Measurements from ENCODE around the gene DCAF10.
A peak's percentile ranks its signal among the peaks of the same experiment; 100 is the strongest.
"Not testable (repeated sequence)": the region's sequence is repeated elsewhere in the genome, so short reads cannot be mapped to it uniquely, and the experiment has no call there.

Gene DCAF10

GRCh38 chr9:37903647-37904444 lies 103.2 kb downstream of the DCAF10 start, which contains the start of gene SLC25A51:
Gene SLC25A51 (minus strand): TSS chr9:37904127. CDS start chr9:37888550, 15,577 bp downstream.
- no peaks in the 10 kb centered on the region for H3K27me3 ChIP-seq (replicated peaks; ENCODE audit: control insufficient read depth, insufficient read depth, low read length)
- H3K9me3 ChIP-seq (ENCODE audit: control insufficient read depth, low read length) = no peaks in the 10 kb centered on the region
- peak within 1 kb of the TSS; percentile 99 for H3K9ac ChIP-seq (ENCODE audit: low read length)
- H3K4me1 ChIP-seq (ENCODE audit: control insufficient read depth, insufficient read depth, low read length) = peaks cover 41% of the 10 kb centered on the region
- H3K4me3 ChIP-seq (ENCODE audit: low read length) = peak within 1 kb of the TSS; percentile 100
- DNase-seq (ENCODE audit: low read depth) = peak; percentile 95
- H3K36me3 ChIP-seq (ENCODE audit: control insufficient read depth, insufficient read depth, low read length, severe bottlenecking) = peaks cover 14% of the 10 kb centered on the region

GRCh38 chr9:37904445-37905130 lies 104.0 kb downstream of the DCAF10 start:
- Histone ChIP-seq H3K4me1 (ENCODE audit: control insufficient read depth, insufficient read depth, low read length) (peaks cover 37% of the 10 kb centered on the region), H3K9me3 (ENCODE audit: control insufficient read depth, low read length) (no peaks in the 10 kb centered on the region), H3K36me3 (ENCODE audit: control insufficient read depth, insufficient read depth, low read length, severe bottlenecking) (peaks cover 12% of the 10 kb centered on the region), H3K4me3 (ENCODE audit: low read length) (peak overlapping the region; percentile 100), H3K9ac (ENCODE audit: low read length) (peak overlapping the region; percentile 99), H3K27me3 (replicated peaks; ENCODE audit: control insufficient read depth, insufficient read depth, low read length) (no peaks in the 10 kb centered on the region)
- DNase-seq (ENCODE audit: low read depth) = no peak

GRCh38 chr9:37905131-37905505 lies 104.5 kb downstream of the DCAF10 start:
- no peak for DNase-seq (ENCODE audit: low read depth)
- peaks cover 7% of the 10 kb centered on the region for H3K36me3 ChIP-seq (ENCODE audit: control insufficient read depth, insufficient read depth, low read length, severe bottlenecking)
- peak overlapping the region; percentile 100 for H3K4me3 ChIP-seq (ENCODE audit: low read length)
- no peaks in the 10 kb centered on the region for H3K9me3 ChIP-seq (ENCODE audit: control insufficient read depth, low read length)
- H3K27me3 ChIP-seq (replicated peaks; ENCODE audit: control insufficient read depth, insufficient read depth, low read length) = no peaks in the 10 kb centered on the region
- peak overlapping the region; percentile 99 for H3K9ac ChIP-seq (ENCODE audit: low read length)
- peaks cover 37% of the 10 kb centered on the region for H3K4me1 ChIP-seq (ENCODE audit: control insufficient read depth, insufficient read depth, low read length)

- Histone ChIP-seq H3K4me1 (ENCODE audit: control insufficient read depth, insufficient read depth, low read length) (peaks cover 35% of the 10 kb centered on the region), H3K36me3 (ENCODE audit: control insufficient read depth, insufficient read depth, low read length, severe bottlenecking) (no peaks in the 10 kb centered on the region), H3K27me3 (replicated peaks; ENCODE audit: control insufficient read depth, insufficient read depth, low read length) (no peaks in the 10 kb centered on the region), H3K9me3 (ENCODE audit: control insufficient read depth, low read length) (no peaks in the 10 kb centered on the region), H3K4me3 (ENCODE audit: low read length) (no peak overlapping the region), H3K9ac (ENCODE audit: low read length) (no peak overlapping the region)
- no peak for DNase-seq (ENCODE audit: low read depth)
Observed at GRCh38 chr9:37905776-37906175, 105.2 kb downstream of the DCAF10 start.

GRCh38 chr9:37906312-37907239 lies 106.0 kb downstream of the DCAF10 start:
- Histone ChIP-seq H3K36me3 (ENCODE audit: control insufficient read depth, insufficient read depth, low read length, severe bottlenecking) (no peaks in the 10 kb centered on the region), H3K9ac (ENCODE audit: low read length) (no peak overlapping the region), H3K9me3 (ENCODE audit: control insufficient read depth, low read length) (no peaks in the 10 kb centered on the region), H3K4me1 (ENCODE audit: control insufficient read depth, insufficient read depth, low read length) (peaks cover 32% of the 10 kb centered on the region), H3K27me3 (replicated peaks; ENCODE audit: control insufficient read depth, insufficient read depth, low read length) (no peaks in the 10 kb centered on the region), H3K4me3 (ENCODE audit: low read length) (no peak overlapping the region)
- DNase-seq (ENCODE audit: low read depth) = no peak

GRCh38 chr9:37908283-37908682 lies 107.7 kb downstream of the DCAF10 start:
- Histone ChIP-seq H3K9me3 (ENCODE audit: control insufficient read depth, low read length) (no peaks in the 10 kb centered on the region), H3K4me3 (ENCODE audit: low read length) (no peak overlapping the region), H3K27me3 (replicated peaks; ENCODE audit: control insufficient read depth, insufficient read depth, low read length) (no peaks in the 10 kb centered on the region), H3K9ac (ENCODE audit: low read length) (no peak overlapping the region), H3K36me3 (ENCODE audit: control insufficient read depth, insufficient read depth, low read length, severe bottlenecking) (no peaks in the 10 kb centered on the region), H3K4me1 (ENCODE audit: control insufficient read depth, insufficient read depth, low read length) (peaks cover 20% of the 10 kb centered on the region)
- no peak for DNase-seq (ENCODE audit: low read depth)

- Histone ChIP-seq H3K27me3 (replicated peaks; ENCODE audit: control insufficient read depth, insufficient read depth, low read length) (no peaks in the 10 kb centered on the region), H3K9me3 (ENCODE audit: control insufficient read depth, low read length) (no peaks in the 10 kb centered on the region), H3K4me3 (ENCODE audit: low read length) (no peak overlapping the region), H3K4me1 (ENCODE audit: control insufficient read depth, insufficient read depth, low read length) (peaks cover 20% of the 10 kb centered on the region), H3K36me3 (ENCODE audit: control insufficient read depth, insufficient read depth, low read length, severe bottlenecking) (no peaks in the 10 kb centered on the region), H3K9ac (ENCODE audit: low read length) (no peak overlapping the region)
- DNase-seq (ENCODE audit: low read depth) = peak; percentile 84
Observed at GRCh38 chr9:37908698-37909186, 108.1 kb downstream of the DCAF10 start.

- no peaks in the 10 kb centered on the region for H3K9me3 ChIP-seq (ENCODE audit: control insufficient read depth, low read length)
- DNase-seq (ENCODE audit: low read depth) = no peak
- no peaks in the 10 kb centered on the region for H3K27me3 ChIP-seq (replicated peaks; ENCODE audit: control insufficient read depth, insufficient read depth, low read length)
- no peaks in the 10 kb centered on the region for H3K36me3 ChIP-seq (ENCODE audit: control insufficient read depth, insufficient read depth, low read length, severe bottlenecking)
- no peak overlapping the region for H3K9ac ChIP-seq (ENCODE audit: low read length)
- no peak overlapping the region for H3K4me3 ChIP-seq (ENCODE audit: low read length)
- peaks cover 20% of the 10 kb centered on the region for H3K4me1 ChIP-seq (ENCODE audit: control insufficient read depth, insufficient read depth, low read length)
Observed at GRCh38 chr9:37909326-37909725, 108.7 kb downstream of the DCAF10 start.

- H3K4me3 ChIP-seq (ENCODE audit: low read length); DNase-seq (ENCODE audit: low read depth); H3K27me3 ChIP-seq (replicated peaks; ENCODE audit: control insufficient read depth, insufficient read depth, low read length); H3K36me3 ChIP-seq (ENCODE audit: control insufficient read depth, insufficient read depth, low read length, severe bottlenecking); H3K9me3 ChIP-seq (ENCODE audit: control insufficient read depth, low read length); H3K9ac ChIP-seq (ENCODE audit: low read length): not testable (repeated sequence)
- H3K4me1 ChIP-seq (ENCODE audit: control insufficient read depth, insufficient read depth, low read length) = peaks cover 14% of the 10 kb centered on the region
Observed at GRCh38 chr9:37909836-37910235, 109.2 kb downstream of the DCAF10 start.

- no peaks in the 10 kb centered on the region for H3K36me3 ChIP-seq (ENCODE audit: control insufficient read depth, insufficient read depth, low read length, severe bottlenecking)
- DNase-seq (ENCODE audit: low read depth) = no peak
- H3K9me3 ChIP-seq (ENCODE audit: control insufficient read depth, low read length) = no peaks in the 10 kb centered on the region
- no peak overlapping the region for H3K4me3 ChIP-seq (ENCODE audit: low read length)
- H3K4me1 ChIP-seq (ENCODE audit: control insufficient read depth, insufficient read depth, low read length) = peaks cover 11% of the 10 kb centered on the region
- no peak overlapping the region for H3K9ac ChIP-seq (ENCODE audit: low read length)
- no peaks in the 10 kb centered on the region for H3K27me3 ChIP-seq (replicated peaks; ENCODE audit: control insufficient read depth, insufficient read depth, low read length)
Observed at GRCh38 chr9:37910271-37910670, 109.7 kb downstream of the DCAF10 start.

GRCh38 chr9:37911271-37911681 lies 110.7 kb downstream of the DCAF10 start:
- no peaks in the 10 kb centered on the region for H3K9me3 ChIP-seq (ENCODE audit: control insufficient read depth, low read length)
- H3K4me3 ChIP-seq (ENCODE audit: low read length) = no peak overlapping the region
- no peak overlapping the region for H3K9ac ChIP-seq (ENCODE audit: low read length)
- H3K4me1 ChIP-seq (ENCODE audit: control insufficient read depth, insufficient read depth, low read length) = peaks cover 11% of the 10 kb centered on the region
- H3K27me3 ChIP-seq (replicated peaks; ENCODE audit: control insufficient read depth, insufficient read depth, low read length) = no peaks in the 10 kb centered on the region
- DNase-seq (ENCODE audit: low read depth) = no peak
- no peaks in the 10 kb centered on the region for H3K36me3 ChIP-seq (ENCODE audit: control insufficient read depth, insufficient read depth, low read length, severe bottlenecking)
